Panc1 (cell line): ENCODE data around the gene DTD1. TPM values are rescaled to one million over a fixed set of nuclear protein-coding genes. Genes with fewer than 3 reads are reported as not detected.
"Not testable (repeated sequence)": the region's sequence is repeated elsewhere in the genome, so short reads cannot be mapped to it uniquely, and the experiment has no call there.

Experiments
- ATAC-seq: fragments of 200-7000 bp; cut with Tn5 transposase; 2 replicates; pipeline ENCODE4 v1.9.1; 2020; ENCODE audit warnings: mild to moderate bottlenecking, moderate library complexity
- BruUV-seq: library from RNA; stranded (reverse); fragments of 400-500 nt; replicated peaks from 2 replicates; lab custom pipeline; 2021; lab: Mats Ljungman, UMichigan
- CTCF ChIA-PET: fragments of 300-600 bp; sonication (Branson Sonifier 250); formaldehyde crosslinking; loops from one replicate; lab custom pipeline; 2022; ENCODE audit warnings: antibody characterized with exemption; lab: Charles Lee
- POLR2A ChIA-PET: fragments of 300-600 bp; sonication (Branson Sonifier 250); formaldehyde crosslinking; loops from one replicate; lab custom pipeline; 2022; ENCODE audit warnings: antibody characterized with exemption; lab: Charles Lee
- DNase-seq: peaks from one replicate; pipeline ENCODE4 v3.0.0-alpha.2; 2010; ENCODE audit warnings: low read depth, low spot score
- H3K27ac ChIP-seq: 2 replicates; pipeline ENCODE4 v1.5.1; 2011; ENCODE audit warnings: mild to moderate bottlenecking, low read length, inconsistent platforms
- H3K27me3 ChIP-seq: fragments of 200-500 bp; sonication (Bioruptor generic); 2 replicates; pipeline ENCODE4 v1.6.0; 2014; ENCODE audit warnings: low read length, inconsistent platforms; ENCODE audit not compliant: control insufficient read depth, insufficient read depth
- H3K36me3 ChIP-seq: fragments of 200-500 bp; sonication (Bioruptor generic); 2 replicates; pipeline ENCODE4 v1.5.1; 2014; ENCODE audit warnings: inconsistent platforms, mild to moderate bottlenecking, low read length, moderate library complexity; ENCODE audit not compliant: control insufficient read depth, insufficient read depth
- H3K4me1 ChIP-seq: 2 replicates; pipeline ENCODE4 v1.5.1; 2011; ENCODE audit warnings: inconsistent platforms, mild to moderate bottlenecking, low read length, moderate library complexity; ENCODE audit not compliant: control insufficient read depth, insufficient read depth
- H3K4me3 ChIP-seq, 2 experiments: 2 replicates each; pipeline ENCODE4 v1.5.1; 2011 to 2012; ENCODE audit warnings: low read depth in 2 of 2, low read length in 2 of 2, mild to moderate bottlenecking in 2 of 2, inconsistent platforms in 1 of 2, moderate library complexity in 1 of 2
- H3K9me3 ChIP-seq: fragments of 200-500 bp; sonication (Bioruptor generic); 2 replicates; pipeline ENCODE4 v1.5.1; 2014; ENCODE audit warnings: low read depth, mild to moderate bottlenecking, inconsistent platforms, low read length, moderate library complexity; ENCODE audit not compliant: control insufficient read depth, insufficient read depth
- CTCF ChIP-seq: fragments of 450-650 bp; IDR thresholded peaks from 2 replicates; pipeline ENCODE4 v1.5.1; 2017; ENCODE audit warnings: mild to moderate bottlenecking
- POLR2AphosphoS5 ChIP-seq: IDR thresholded peaks from 2 replicates; pipeline ENCODE4 v1.6.1; 2012; ENCODE audit warnings: mild to moderate bottlenecking, low read depth, low read length, moderate library complexity
- SIN3A ChIP-seq: IDR thresholded peaks from 2 replicates; pipeline ENCODE4 v1.6.1; 2012; ENCODE audit warnings: low read depth, mild to moderate bottlenecking, low read length, moderate library complexity, borderline replicate concordance; ENCODE audit not compliant: insufficient read depth
- TCF7L2 ChIP-seq: IDR thresholded peaks from 2 replicates; pipeline ENCODE4 v1.6.1; 2011; ENCODE audit warnings: mild to moderate bottlenecking, low read depth, low read length, inconsistent platforms
- in situ Hi-C: cut with HindIII; loops from 2 replicates; pipeline ENCODE4 v1.10.0; 2016; ENCODE audit warnings: low sequenced_read_pairs, low pct_unique_long_range_greater_than_20kb
- intact Hi-C: fragments of 100-400 bp; cut with micrococcal nuclease; formaldehyde crosslinking; loops from one replicate; pipeline ENCODE4 v1.10.0; 2022; ENCODE audit not compliant: unreplicated experiment
- total RNA-seq: library from RNA; stranded (reverse); gene quantifications from one replicate; pipeline ENCODE4 v1.2.1, GENCODE V29; 2021; ENCODE audit not compliant: unreplicated experiment
- TF ChIP-seq, protein P1 (sequence below), 2 experiments: IDR thresholded peaks; 2 replicates each; pipeline ENCODE4 v1.6.1; 2011 to 2012; ENCODE audit warnings: low read depth in 2 of 2, control low read depth in 1 of 2, low read length in 1 of 2, mild to moderate bottlenecking in 1 of 2, moderate library complexity in 1 of 2; ENCODE audit not compliant: insufficient read depth in 1 of 2

The DTD1 gene
- total RNA-seq, 1 experiment from 2014 or later, result 23.6 TPM

DNA sequence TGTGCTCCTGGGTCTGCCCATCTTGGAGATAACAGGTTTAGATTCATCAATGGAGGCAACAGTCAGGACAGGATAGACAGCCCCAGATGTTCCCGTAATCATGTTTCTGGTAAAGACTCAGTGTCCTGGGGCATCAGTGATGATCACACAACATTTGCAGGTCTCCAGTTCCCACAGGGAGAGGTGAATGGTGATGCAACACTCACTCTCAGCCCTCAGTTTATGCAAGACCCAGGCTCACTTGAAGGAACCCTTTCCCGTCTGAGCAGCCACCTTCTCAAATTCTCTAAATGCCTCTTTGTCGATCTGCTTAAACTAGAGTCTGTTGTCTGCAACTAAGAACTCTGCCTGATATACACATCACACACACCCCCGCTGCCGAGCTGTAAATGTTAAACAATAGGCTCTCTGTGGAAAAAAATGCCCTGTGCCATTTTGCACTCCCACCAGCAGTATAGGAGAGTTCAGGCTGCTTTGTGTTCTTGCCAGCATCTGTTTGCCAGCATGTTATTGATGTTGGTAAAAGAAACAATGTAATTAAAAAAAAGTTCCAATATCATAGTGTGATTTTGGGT, 195.6 kb downstream of the DTD1 start:
- Histone ChIP-seq H3K4me3 (no peak overlapping the region), H3K4me1 (no peaks in the 10 kb centered on the region), H3K27me3 (0 out of 2 replicates have a peak, but pooled peaks cover 3% of the 10 kb centered on the region), H3K36me3 (no peaks in the 10 kb centered on the region), H3K27ac (no peak overlapping the region), H3K9me3 (no peaks in the 10 kb centered on the region)
- ChIA-PET CTCF (no interaction called here), POLR2A (no interaction called here)
- in situ Hi-C loops, result no loop called here
- BruUV-seq, result no TSS peak
- DNase-seq (no peak), ATAC-seq (no peak)
- TF ChIP-seq, protein P1, sequence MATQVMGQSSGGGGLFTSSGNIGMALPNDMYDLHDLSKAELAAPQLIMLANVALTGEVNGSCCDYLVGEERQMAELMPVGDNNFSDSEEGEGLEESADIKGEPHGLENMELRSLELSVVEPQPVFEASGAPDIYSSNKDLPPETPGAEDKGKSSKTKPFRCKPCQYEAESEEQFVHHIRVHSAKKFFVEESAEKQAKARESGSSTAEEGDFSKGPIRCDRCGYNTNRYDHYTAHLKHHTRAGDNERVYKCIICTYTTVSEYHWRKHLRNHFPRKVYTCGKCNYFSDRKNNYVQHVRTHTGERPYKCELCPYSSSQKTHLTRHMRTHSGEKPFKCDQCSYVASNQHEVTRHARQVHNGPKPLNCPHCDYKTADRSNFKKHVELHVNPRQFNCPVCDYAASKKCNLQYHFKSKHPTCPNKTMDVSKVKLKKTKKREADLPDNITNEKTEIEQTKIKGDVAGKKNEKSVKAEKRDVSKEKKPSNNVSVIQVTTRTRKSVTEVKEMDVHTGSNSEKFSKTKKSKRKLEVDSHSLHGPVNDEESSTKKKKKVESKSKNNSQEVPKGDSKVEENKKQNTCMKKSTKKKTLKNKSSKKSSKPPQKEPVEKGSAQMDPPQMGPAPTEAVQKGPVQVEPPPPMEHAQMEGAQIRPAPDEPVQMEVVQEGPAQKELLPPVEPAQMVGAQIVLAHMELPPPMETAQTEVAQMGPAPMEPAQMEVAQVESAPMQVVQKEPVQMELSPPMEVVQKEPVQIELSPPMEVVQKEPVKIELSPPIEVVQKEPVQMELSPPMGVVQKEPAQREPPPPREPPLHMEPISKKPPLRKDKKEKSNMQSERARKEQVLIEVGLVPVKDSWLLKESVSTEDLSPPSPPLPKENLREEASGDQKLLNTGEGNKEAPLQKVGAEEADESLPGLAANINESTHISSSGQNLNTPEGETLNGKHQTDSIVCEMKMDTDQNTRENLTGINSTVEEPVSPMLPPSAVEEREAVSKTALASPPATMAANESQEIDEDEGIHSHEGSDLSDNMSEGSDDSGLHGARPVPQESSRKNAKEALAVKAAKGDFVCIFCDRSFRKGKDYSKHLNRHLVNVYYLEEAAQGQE (IDR thresholded peaks at IDR 0.05; ENCODE audit: insufficient read depth in 1 of 2, low read depth in 2 of 2, low read length in 1 of 2), result no peak
- no peak for TF ChIP-seq POLR2AphosphoS5
- TF ChIP-seq SIN3A, result no peak
- no peak for TF ChIP-seq CTCF
- no peak for TF ChIP-seq TCF7L2
- intact Hi-C loops, result no loop called here

DNA sequence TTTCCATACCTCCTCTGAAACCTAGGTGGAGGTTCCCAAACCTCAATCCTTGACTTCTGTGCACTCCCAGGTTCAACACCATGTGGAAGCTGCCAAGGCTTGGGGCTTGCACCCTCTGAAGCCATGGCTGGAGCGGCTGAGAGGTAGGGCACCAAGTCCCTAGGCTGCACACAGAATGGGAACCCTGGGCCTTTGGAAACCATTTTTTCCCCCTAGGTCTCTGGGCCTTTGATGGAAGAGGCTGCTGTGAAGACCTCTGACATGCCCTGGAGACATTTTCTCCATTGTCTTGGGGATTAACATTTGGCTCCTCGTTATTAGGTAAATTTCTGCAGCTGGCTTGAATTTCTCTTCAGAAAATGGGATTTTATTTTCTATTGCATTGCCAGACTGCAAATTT, 199.2 kb downstream of the DTD1 start:
- POLR2A ChIA-PET, CTCF ChIA-PET, H3K27me3 ChIP-seq, H3K4me3 ChIP-seq, DNase-seq, intact Hi-C loops, H3K4me1 ChIP-seq, ATAC-seq, BruUV-seq, in situ Hi-C loops, H3K27ac ChIP-seq, H3K9me3 ChIP-seq, H3K36me3 ChIP-seq: not testable (repeated sequence)

GRCh38 chr20:18788021-18788420, 200.2 kb downstream of the DTD1 start:
- Histone ChIP-seq H3K36me3 (no peaks in the 10 kb centered on the region), H3K27me3 (peaks cover 9% of the 10 kb centered on the region), H3K27ac (no peak overlapping the region), H3K4me1 (no peaks in the 10 kb centered on the region), H3K9me3 (no peaks in the 10 kb centered on the region), H3K4me3 (no peak overlapping the region)
- in situ Hi-C loops (no loop called here), intact Hi-C loops (no loop called here)
- ATAC-seq (no peak), DNase-seq (no peak)
- ChIA-PET POLR2A (no interaction called here), CTCF (no interaction called here)
- TF ChIP-seq CTCF (no peak), TCF7L2 (no peak), SIN3A (no peak), POLR2AphosphoS5 (no peak)
- TF ChIP-seq, protein P1 (IDR thresholded peaks at IDR 0.05; ENCODE audit: insufficient read depth in 1 of 2, low read depth in 2 of 2, low read length in 1 of 2), result no peak
- no TSS peak for BruUV-seq
